HG03378 (cell line): Measurements from ENCODE around the gene RPL22.

Source experiments
- ATAC-seq: cut with Tn5 transposase; IDR thresholded peaks from one replicate; pipeline ENCODE4 v1.9.1; 2021; ENCODE audit warnings: mild to moderate bottlenecking, moderate library complexity; ENCODE audit not compliant: unreplicated experiment

The RPL22 gene

GRCh38 chr1:6175411-6175828 is 24.0 kb downstream of the RPL22 start:
- ATAC-seq = no peak

GRCh38 chr1:6174621-6175410 is 24.6 kb downstream of the RPL22 start:
- ATAC-seq = no peak

- no peak for ATAC-seq
Observed at GRCh38 chr1:6172549-6172948, 26.8 kb downstream of the RPL22 start.

GRCh38 chr1:6171548-6172124 is 27.8 kb downstream of the RPL22 start:
- ATAC-seq = no peak

GRCh38 chr1:6170742-6171201 is 28.6 kb downstream of the RPL22 start:
- ATAC-seq = no peak

GRCh38 chr1:6170116-6170741 is 29.2 kb downstream of the RPL22 start:
- no peak for ATAC-seq

- ATAC-seq = no peak
Observed at GRCh38 chr1:6168947-6169586, 30.3 kb downstream of the RPL22 start.

GRCh38 chr1:6167391-6168303 is 31.7 kb downstream of the RPL22 start:
- ATAC-seq = no peak

- no peak for ATAC-seq
Observed at GRCh38 chr1:6166655-6167390, 32.6 kb downstream of the RPL22 start.

- ATAC-seq = no peak
Observed at GRCh38 chr1:6166221-6166620, 33.2 kb downstream of the RPL22 start.

- ATAC-seq = no peak
Observed at GRCh38 chr1:6165441-6165985, 33.9 kb downstream of the RPL22 start.

GRCh38 chr1:6165027-6165426 is 34.4 kb downstream of the RPL22 start:
- ATAC-seq = no peak

- no peak for ATAC-seq
Observed at GRCh38 chr1:6163973-6164617, 35.3 kb downstream of the RPL22 start.

- ATAC-seq = no peak
Observed at GRCh38 chr1:6163191-6163972, 36.0 kb downstream of the RPL22 start.

- ATAC-seq = no peak
Observed at GRCh38 chr1:6162773-6163172, 36.6 kb downstream of the RPL22 start.

GRCh38 chr1:6162341-6162740 is 37.1 kb downstream of the RPL22 start:
- no peak for ATAC-seq

- ATAC-seq = no peak
Observed at GRCh38 chr1:6158181-6158580, 41.2 kb downstream of the RPL22 start.

GRCh38 chr1:6157528-6158174 is 41.7 kb downstream of the RPL22 start:
- ATAC-seq = no peak
